SK-N-SH treated with all-trans-retinoic acid at 6 μM for 48 hours (cell line): Measurements from ENCODE around the gene CDH5.

Experiments
- ARNTL ChIP-seq: fragments of 450-650 bp; formaldehyde crosslinking; IDR thresholded peaks from 2 replicates; pipeline ENCODE4 v1.5.0; 2020; ENCODE audit warnings: low read depth, mild to moderate bottlenecking, moderate library complexity, borderline replicate concordance
- BACH2 ChIP-seq: fragments of 250-450 bp; sonication (Bioruptor Pico); IDR thresholded peaks from 2 replicates; pipeline ENCODE4 v1.9.0; 2021; ENCODE audit warnings: mild to moderate bottlenecking, borderline replicate concordance
- CREB5 ChIP-seq: fragments of 250-450 bp; sonication (Bioruptor Pico); IDR thresholded peaks from 2 replicates; pipeline ENCODE4 v1.5.1; 2020; ENCODE audit warnings: low read depth, mild to moderate bottlenecking, moderate library complexity
- ESRRG ChIP-seq: fragments of 250-450 bp; sonication (Bioruptor Pico); IDR thresholded peaks from 2 replicates; pipeline ENCODE4 v1.6.1; 2021; ENCODE audit warnings: mild to moderate bottlenecking
- GLIS3 ChIP-seq: fragments of 250-450 bp; sonication (Bioruptor Pico); IDR thresholded peaks from 2 replicates; pipeline ENCODE4 v1.5.0; 2020; ENCODE audit warnings: mild to moderate bottlenecking, moderate library complexity
- OSR1 ChIP-seq: fragments of 250-450 bp; sonication (Bioruptor Pico); IDR thresholded peaks from 2 replicates; pipeline ENCODE4 v1.8.0; 2022; ENCODE audit warnings: moderate library complexity, mild to moderate bottlenecking, inconsistent platforms
- PPARA ChIP-seq: fragments of 250-450 bp; sonication (Bioruptor Pico); IDR thresholded peaks from 2 replicates; pipeline ENCODE4 v1.5.0; 2020; ENCODE audit warnings: mild to moderate bottlenecking, borderline replicate concordance
- RARB ChIP-seq: fragments of 250-450 bp; sonication (Bioruptor Pico); IDR thresholded peaks from 2 replicates; pipeline ENCODE4 v1.8.0; 2021; ENCODE audit warnings: mild to moderate bottlenecking, moderate library complexity
- ZFP3 ChIP-seq: fragments of 250-450 bp; sonication (Bioruptor Pico); IDR thresholded peaks from 2 replicates; pipeline ENCODE4 v1.5.0; 2020; ENCODE audit warnings: mild to moderate bottlenecking, moderate library complexity
- ZFP30 ChIP-seq: fragments of 450-650 bp; formaldehyde crosslinking; IDR thresholded peaks from 2 replicates; pipeline ENCODE4 v1.5.0; 2022; ENCODE audit warnings: mild to moderate bottlenecking, moderate library complexity
- ZNF8 ChIP-seq: fragments of 450-650 bp; formaldehyde crosslinking; IDR thresholded peaks from 2 replicates; pipeline ENCODE4 v1.5.0; 2020; ENCODE audit warnings: mild to moderate bottlenecking, moderate library complexity
- TF ChIP-seq, protein P1 (sequence below): fragments of 250-450 bp; sonication (Bioruptor Pico); IDR thresholded peaks from 2 replicates; pipeline ENCODE4 v1.8.0; 2020; ENCODE audit warnings: mild to moderate bottlenecking, moderate library complexity, borderline replicate concordance
- TF ChIP-seq, protein P2 (sequence below): fragments of 250-450 bp; sonication (Bioruptor Pico); IDR thresholded peaks from 2 replicates; pipeline ENCODE4 v1.5.1; 2021; ENCODE audit warnings: mild to moderate bottlenecking, moderate library complexity
- TF ChIP-seq, protein P3 (sequence below): fragments of 250-450 bp; sonication (Bioruptor Pico); IDR thresholded peaks from 2 replicates; pipeline ENCODE4 v1.5.0; 2020; ENCODE audit warnings: mild to moderate bottlenecking, moderate library complexity

GRCh38 chr16:66365651-66366050, 840 bp upstream of the CDH5 start:
- TF ChIP-seq CREB5 (CRISPR knock-in tag) (no peak), OSR1 (CRISPR knock-in tag) (no peak), PPARA (CRISPR knock-in tag) (no peak), ZNF8 (CRISPR knock-in tag) (no peak), ZFP3 (CRISPR knock-in tag) (no peak), ESRRG (CRISPR knock-in tag) (no peak), RARB (CRISPR knock-in tag) (no peak), ZFP30 (CRISPR knock-in tag) (no peak), GLIS3 (CRISPR knock-in tag) (no peak), ARNTL (CRISPR knock-in tag) (no peak), BACH2 (no peak)
- TF ChIP-seq, protein P1, sequence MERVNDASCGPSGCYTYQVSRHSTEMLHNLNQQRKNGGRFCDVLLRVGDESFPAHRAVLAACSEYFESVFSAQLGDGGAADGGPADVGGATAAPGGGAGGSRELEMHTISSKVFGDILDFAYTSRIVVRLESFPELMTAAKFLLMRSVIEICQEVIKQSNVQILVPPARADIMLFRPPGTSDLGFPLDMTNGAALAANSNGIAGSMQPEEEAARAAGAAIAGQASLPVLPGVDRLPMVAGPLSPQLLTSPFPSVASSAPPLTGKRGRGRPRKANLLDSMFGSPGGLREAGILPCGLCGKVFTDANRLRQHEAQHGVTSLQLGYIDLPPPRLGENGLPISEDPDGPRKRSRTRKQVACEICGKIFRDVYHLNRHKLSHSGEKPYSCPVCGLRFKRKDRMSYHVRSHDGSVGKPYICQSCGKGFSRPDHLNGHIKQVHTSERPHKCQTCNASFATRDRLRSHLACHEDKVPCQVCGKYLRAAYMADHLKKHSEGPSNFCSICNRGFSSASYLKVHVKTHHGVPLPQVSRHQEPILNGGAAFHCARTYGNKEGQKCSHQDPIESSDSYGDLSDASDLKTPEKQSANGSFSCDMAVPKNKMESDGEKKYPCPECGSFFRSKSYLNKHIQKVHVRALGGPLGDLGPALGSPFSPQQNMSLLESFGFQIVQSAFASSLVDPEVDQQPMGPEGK (CRISPR knock-in tag) = no peak
- TF ChIP-seq, protein P2, sequence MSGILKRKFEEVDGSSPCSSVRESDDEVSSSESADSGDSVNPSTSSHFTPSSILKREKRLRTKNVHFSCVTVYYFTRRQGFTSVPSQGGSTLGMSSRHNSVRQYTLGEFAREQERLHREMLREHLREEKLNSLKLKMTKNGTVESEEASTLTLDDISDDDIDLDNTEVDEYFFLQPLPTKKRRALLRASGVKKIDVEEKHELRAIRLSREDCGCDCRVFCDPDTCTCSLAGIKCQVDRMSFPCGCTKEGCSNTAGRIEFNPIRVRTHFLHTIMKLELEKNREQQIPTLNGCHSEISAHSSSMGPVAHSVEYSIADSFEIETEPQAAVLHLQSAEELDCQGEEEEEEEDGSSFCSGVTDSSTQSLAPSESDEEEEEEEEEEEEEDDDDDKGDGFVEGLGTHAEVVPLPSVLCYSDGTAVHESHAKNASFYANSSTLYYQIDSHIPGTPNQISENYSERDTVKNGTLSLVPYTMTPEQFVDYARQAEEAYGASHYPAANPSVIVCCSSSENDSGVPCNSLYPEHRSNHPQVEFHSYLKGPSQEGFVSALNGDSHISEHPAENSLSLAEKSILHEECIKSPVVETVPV (CRISPR knock-in tag) = no peak
- TF ChIP-seq, protein P3, sequence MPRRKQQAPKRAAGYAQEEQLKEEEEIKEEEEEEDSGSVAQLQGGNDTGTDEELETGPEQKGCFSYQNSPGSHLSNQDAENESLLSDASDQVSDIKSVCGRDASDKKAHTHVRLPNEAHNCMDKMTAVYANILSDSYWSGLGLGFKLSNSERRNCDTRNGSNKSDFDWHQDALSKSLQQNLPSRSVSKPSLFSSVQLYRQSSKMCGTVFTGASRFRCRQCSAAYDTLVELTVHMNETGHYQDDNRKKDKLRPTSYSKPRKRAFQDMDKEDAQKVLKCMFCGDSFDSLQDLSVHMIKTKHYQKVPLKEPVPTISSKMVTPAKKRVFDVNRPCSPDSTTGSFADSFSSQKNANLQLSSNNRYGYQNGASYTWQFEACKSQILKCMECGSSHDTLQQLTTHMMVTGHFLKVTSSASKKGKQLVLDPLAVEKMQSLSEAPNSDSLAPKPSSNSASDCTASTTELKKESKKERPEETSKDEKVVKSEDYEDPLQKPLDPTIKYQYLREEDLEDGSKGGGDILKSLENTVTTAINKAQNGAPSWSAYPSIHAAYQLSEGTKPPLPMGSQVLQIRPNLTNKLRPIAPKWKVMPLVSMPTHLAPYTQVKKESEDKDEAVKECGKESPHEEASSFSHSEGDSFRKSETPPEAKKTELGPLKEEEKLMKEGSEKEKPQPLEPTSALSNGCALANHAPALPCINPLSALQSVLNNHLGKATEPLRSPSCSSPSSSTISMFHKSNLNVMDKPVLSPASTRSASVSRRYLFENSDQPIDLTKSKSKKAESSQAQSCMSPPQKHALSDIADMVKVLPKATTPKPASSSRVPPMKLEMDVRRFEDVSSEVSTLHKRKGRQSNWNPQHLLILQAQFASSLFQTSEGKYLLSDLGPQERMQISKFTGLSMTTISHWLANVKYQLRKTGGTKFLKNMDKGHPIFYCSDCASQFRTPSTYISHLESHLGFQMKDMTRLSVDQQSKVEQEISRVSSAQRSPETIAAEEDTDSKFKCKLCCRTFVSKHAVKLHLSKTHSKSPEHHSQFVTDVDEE (CRISPR knock-in tag) = no peak
